Panc1 (cell line): ENCODE measurements around the gene NAB2.
A peak's percentile ranks its signal among the peaks of the same experiment; 100 is the strongest.

ENCODE experiments used
- CTCF ChIP-seq: fragments of 450-650 bp; IDR thresholded peaks from 2 replicates; pipeline ENCODE4 v1.5.1; 2017; ENCODE audit warnings: mild to moderate bottlenecking
- POLR2AphosphoS5 ChIP-seq: IDR thresholded peaks from 2 replicates; pipeline ENCODE4 v1.6.1; 2012; ENCODE audit warnings: mild to moderate bottlenecking, low read depth, low read length, moderate library complexity
- SIN3A ChIP-seq: IDR thresholded peaks from 2 replicates; pipeline ENCODE4 v1.6.1; 2012; ENCODE audit warnings: low read depth, mild to moderate bottlenecking, low read length, moderate library complexity, borderline replicate concordance; ENCODE audit not compliant: insufficient read depth
- TCF7L2 ChIP-seq: IDR thresholded peaks from 2 replicates; pipeline ENCODE4 v1.6.1; 2011; ENCODE audit warnings: mild to moderate bottlenecking, low read depth, low read length, inconsistent platforms
- TF ChIP-seq, protein P1 (sequence below), 2 experiments: IDR thresholded peaks; 2 replicates each; pipeline ENCODE4 v1.6.1; 2011 to 2012; ENCODE audit warnings: low read depth in 2 of 2, control low read depth in 1 of 2, low read length in 1 of 2, mild to moderate bottlenecking in 1 of 2, moderate library complexity in 1 of 2; ENCODE audit not compliant: insufficient read depth in 1 of 2

DNA sequence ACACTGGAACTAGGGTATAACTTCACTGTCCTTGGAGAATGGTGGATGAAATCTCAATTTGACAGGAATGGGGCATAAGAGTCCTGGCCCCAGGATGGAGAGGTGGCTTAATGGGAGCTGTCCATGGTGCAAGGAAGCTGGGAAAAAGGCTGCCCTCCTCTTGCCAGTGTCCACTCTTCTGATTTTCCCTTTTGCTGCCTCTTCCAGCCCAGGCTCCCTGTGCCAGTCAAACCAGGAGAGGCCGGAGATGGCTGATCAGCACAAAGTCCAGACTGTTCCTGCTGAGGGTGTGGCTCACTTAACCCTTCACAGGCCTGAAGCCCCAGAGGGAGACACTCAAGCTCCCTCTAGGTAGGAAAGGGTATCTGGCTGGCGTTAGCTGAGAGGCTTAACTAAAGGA lies 39.0 kb upstream of the NAB2 start, which contains the start of gene MYO1A:
- TF ChIP-seq CTCF (no peak), TCF7L2 (no peak), POLR2AphosphoS5 (no peak), SIN3A (no peak)
- TF ChIP-seq, protein P1, sequence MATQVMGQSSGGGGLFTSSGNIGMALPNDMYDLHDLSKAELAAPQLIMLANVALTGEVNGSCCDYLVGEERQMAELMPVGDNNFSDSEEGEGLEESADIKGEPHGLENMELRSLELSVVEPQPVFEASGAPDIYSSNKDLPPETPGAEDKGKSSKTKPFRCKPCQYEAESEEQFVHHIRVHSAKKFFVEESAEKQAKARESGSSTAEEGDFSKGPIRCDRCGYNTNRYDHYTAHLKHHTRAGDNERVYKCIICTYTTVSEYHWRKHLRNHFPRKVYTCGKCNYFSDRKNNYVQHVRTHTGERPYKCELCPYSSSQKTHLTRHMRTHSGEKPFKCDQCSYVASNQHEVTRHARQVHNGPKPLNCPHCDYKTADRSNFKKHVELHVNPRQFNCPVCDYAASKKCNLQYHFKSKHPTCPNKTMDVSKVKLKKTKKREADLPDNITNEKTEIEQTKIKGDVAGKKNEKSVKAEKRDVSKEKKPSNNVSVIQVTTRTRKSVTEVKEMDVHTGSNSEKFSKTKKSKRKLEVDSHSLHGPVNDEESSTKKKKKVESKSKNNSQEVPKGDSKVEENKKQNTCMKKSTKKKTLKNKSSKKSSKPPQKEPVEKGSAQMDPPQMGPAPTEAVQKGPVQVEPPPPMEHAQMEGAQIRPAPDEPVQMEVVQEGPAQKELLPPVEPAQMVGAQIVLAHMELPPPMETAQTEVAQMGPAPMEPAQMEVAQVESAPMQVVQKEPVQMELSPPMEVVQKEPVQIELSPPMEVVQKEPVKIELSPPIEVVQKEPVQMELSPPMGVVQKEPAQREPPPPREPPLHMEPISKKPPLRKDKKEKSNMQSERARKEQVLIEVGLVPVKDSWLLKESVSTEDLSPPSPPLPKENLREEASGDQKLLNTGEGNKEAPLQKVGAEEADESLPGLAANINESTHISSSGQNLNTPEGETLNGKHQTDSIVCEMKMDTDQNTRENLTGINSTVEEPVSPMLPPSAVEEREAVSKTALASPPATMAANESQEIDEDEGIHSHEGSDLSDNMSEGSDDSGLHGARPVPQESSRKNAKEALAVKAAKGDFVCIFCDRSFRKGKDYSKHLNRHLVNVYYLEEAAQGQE (IDR thresholded peaks at IDR 0.05; ENCODE audit: insufficient read depth in 1 of 2, low read depth in 2 of 2, low read length in 1 of 2) = peak; percentile 90 to 94
